Measurements from ENCODE around the gene RXRA.

Gene RXRA

DNA sequence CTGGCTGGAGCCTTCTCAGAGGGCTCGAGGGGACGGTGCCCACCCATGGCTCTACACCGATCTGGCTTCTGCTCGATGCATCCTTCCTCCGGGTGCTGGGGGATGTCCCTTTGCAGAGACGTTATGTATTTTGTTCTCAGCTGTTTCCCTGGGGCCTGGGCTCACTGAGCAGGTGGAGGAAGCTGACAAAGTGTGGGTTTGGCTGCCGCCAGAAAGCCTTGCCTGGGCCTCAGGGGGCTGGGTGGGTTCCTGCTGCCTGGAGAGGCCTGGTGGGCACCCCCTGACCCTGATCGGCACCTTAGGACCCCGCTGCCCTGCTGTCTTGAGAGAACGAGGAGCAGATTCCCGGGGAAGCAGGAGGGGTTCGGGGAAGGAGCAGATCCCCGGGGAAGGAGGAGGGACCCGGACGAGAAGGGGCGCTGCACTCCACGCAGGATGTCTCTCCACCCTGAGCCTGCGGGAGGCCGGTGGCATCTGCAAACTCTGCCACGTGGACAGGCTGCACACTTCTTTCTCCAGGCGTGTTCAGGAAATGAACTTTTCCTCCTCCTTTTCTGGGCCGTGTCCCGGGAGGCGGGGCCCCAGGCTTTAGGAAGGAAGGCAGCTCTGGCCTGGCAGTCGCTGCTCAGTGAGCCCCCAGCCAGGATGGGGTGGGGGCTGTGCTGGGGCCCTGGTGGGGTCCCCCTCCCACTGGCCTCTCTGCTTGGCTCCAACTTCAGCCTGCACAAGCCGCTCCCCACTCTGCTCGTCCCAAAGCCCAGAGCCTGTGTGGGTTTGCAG is 148.9 kb downstream of the RXRA start:
- DNase-seq (ENCODE audit: low read depth), result no peak

- no peak for DNase-seq (ENCODE audit: low read depth)
These were observed 150.2 kb downstream of the RXRA start for GRCh38 chr9:134476272-134476941.

DNA sequence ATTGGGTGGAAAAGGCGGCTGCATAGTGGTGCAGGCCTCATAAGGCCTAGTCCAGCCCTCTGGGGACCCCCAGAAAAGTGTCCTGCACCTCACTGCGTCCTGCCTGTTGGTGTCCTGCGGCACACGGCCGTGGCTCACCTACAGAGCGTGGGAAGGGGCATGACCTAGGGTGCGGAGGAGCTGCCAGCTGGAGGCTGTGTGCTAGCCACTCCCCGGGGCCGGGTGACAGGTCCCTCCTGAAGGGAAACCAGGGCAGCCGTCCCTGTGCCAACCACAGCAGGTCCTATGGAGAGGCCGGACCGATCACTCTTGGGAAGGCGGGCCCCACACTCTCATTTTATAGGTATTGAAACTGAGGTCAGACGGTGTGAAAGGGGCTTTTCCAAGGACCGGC is 150.7 kb downstream of the RXRA start:
- DNase-seq (ENCODE audit: low read depth), result no peak

DNA sequence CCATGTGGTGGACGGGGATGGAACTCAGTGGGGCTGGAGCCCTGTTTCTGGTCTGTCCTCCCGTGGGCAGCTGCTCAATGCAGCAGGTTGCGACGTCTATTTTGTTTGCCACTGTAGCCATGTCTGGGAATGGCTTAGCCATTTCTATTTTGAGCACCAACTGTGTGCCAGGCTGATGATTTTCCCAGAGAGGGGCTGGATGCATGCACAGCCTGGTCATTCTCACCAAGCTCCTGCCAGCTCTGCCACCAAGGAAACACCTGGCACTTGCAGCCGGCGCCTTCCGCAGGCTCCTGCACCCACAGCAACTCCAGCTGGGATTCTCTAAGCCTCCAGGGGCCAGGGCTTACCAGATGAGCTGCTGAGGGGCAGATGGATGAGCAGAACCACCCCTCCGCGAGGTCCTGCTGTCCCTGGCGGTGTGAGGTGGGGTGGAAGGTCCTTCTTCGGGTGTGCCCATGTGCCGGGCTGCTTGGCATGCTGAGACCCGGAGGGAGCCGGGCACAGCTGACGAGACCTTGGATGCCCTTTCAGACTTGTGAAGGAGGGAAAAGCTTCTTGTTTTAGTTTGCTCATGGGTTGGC is 151.2 kb downstream of the RXRA start:
- no peak for DNase-seq (ENCODE audit: low read depth)

DNA sequence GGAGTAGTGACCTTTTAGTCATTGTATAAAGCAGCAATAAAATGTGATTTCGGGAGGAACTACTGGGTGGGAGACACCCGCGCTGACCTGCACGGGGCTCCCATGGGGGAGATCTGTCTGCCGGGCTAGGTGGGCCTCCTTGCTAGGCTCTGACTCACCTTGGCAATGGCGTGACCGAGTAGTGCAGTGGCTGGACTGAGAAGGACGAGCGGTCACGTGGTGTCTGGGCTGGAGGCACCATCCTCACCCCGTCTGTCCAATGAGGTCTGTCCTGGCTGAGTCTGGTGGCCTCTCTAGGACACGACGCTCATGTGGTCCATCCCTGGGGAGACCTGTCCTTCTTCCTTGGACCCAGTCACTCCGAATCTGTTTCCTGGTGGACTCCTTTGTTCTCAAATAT is 151.7 kb downstream of the RXRA start:
- DNase-seq (ENCODE audit: low read depth), result no peak

- DNase-seq (ENCODE audit: low read depth), result no peak
These were observed 155.5 kb downstream of the RXRA start for GRCh38 chr9:134481762-134482161.

DNA sequence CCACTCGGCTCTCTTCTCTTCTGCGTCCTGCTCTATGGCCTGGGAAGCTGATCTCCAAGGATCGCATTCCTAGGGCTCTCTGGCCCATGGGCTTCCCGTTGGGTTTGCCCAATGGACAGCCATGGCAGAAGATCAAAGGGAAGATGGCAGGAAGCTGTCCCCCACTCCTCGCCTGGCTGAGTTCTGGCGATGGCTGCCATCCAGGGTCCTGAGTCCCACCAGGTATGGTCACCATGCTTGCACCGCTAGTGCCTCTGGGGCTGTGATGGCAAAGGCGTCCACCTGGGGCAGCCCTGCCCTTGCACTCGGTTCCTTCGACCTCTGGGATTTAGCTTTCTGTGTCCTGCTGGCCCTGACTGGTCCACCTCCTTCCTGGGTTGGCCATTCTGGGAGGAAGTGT is 156.0 kb downstream of the RXRA start:
- DNase-seq (ENCODE audit: low read depth), result no peak

- no peak for DNase-seq (ENCODE audit: low read depth)
These were observed 157.3 kb downstream of the RXRA start for GRCh38 chr9:134483361-134484184.

GRCh38 chr9:134484479-134484878 is 158.2 kb downstream of the RXRA start:
- DNase-seq (ENCODE audit: low read depth), result no peak

DNA sequence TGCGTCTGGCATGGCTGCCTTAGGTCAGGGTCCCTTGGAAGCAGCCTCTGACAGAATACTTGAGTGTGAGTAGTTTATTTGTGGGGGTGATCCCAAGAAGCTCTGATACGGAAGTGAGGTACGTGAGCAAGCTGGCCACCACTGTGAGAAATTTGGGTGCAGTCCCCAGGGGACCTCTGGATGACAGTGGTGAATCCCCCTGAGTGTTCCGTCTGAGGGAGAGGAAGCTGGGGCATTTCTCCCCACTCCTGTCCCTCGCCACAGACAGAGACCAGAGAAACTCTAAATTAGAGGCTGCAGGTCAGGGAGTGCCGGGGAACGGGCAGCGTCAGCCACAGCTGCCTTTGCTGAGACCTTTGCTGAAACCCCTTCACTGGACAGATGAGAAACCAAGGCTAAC is 159.4 kb downstream of the RXRA start:
- DNase-seq (ENCODE audit: low read depth), result no peak

DNA sequence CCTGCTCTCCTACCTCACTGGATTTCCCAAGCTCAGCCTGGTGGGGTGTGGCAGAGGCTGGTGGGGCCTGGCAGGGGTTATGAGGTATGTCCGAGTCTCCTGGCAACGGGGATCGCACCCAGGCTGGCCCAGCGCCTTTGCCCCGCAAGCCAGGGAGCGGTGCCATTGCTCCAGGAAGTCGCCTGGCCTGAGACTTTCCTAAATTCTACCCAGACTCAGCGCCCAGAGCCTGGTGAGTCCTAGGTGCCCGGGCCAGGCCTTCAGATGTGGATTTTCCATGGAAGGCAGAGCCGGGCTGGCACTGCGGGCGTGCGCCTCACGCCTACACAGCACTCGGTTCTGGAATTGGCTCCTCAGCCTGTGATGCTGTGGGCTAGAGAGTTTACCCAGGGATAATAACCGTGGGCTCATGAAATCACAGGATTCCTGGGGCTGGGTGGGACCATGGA is 159.9 kb downstream of the RXRA start:
- no peak for DNase-seq (ENCODE audit: low read depth)

DNA sequence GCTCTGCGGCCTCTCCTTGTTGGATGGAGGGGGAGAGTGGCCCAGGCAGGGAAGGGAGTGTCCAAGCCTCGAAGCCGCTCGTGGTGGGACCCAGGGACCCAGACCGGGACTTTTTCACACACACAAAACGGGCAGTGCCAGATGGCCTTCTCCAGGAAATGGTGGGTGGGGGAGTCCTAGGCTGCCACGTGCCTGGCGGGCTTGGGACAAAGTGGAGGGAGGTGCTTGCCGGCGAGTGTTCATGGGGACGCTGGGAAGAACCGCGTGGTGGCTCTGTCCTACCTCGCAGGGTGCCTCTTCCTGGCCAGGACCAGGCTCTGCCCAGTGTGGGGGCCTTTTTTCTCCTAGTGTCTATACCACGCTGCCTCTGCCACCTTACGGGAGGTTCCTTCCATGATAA is 160.3 kb downstream of the RXRA start:
- DNase-seq (ENCODE audit: low read depth), result no peak
